Activated CD8-positive, alpha-beta T cell treated with anti-CD3 and anti-CD28 coated beads, Interleukin-2, amount 10 ng/mL, durations not matched to agents 7 days and 5 days (primary cell): ENCODE results near the gene ADAMTSL5. TPM values are rescaled to one million over a fixed set of nuclear protein-coding genes. Genes with fewer than 3 reads are reported as not detected.

ENCODE experiments used
- ATAC-seq: fragments of 150-1000 bp; cut with Tn5 transposase; one replicate; pipeline ENCODE4 v1.10.0; 2021; ENCODE audit warnings: moderate library complexity
- CTCF ChIA-PET: fragments of 350-600 bp; sonication (Branson Sonifier 250); formaldehyde crosslinking; loops from one replicate; lab custom pipeline; 2021; ENCODE audit warnings: antibody characterized with exemption; lab: Charles Lee
- POLR2A ChIA-PET: fragments of 350-600 bp; sonication (Branson Sonifier 250); formaldehyde crosslinking; loops from one replicate; lab custom pipeline; 2021; ENCODE audit warnings: antibody characterized with exemption; lab: Charles Lee
- DNase-seq: peaks from one replicate; pipeline ENCODE4 v3.0.0-alpha.2; 2020
- H3K27ac Mint-ChIP-seq: one replicate; pipeline ENCODE4 v1.8.0; 2021; ENCODE audit warnings: mild to moderate bottlenecking, mixed read lengths
- H3K27me3 Mint-ChIP-seq: one replicate; pipeline ENCODE4 v1.8.0; 2021; ENCODE audit warnings: low read depth, mixed read lengths
- H3K36me3 Mint-ChIP-seq: one replicate; pipeline ENCODE4 v1.8.0; 2021; ENCODE audit warnings: low read depth, mixed read lengths
- H3K4me1 Mint-ChIP-seq: one replicate; pipeline ENCODE4 v1.8.0; 2021; ENCODE audit warnings: low read depth, mixed read lengths
- H3K4me3 Mint-ChIP-seq: one replicate; pipeline ENCODE4 v1.8.0; 2021; ENCODE audit warnings: mild to moderate bottlenecking, mixed read lengths
- H3K9me3 Mint-ChIP-seq: one replicate; pipeline ENCODE4 v1.8.0; 2022; ENCODE audit warnings: mixed read lengths; ENCODE audit not compliant: insufficient read depth
- total RNA-seq, 2 experiments: library from RNA; stranded (reverse); gene quantifications; one replicate each; pipeline ENCODE4 v1.2.3, GENCODE V29; 2021

Gene ADAMTSL5
- total RNA-seq, 2 experiments from 2014 or later = 2.8 to 3.9 TPM

GRCh38 chr19:1475751-1476437, 36.9 kb downstream of the ADAMTSL5 start:
- CTCF ChIA-PET = no interaction called here

GRCh38 chr19:1474765-1475351, 38.0 kb downstream of the ADAMTSL5 start:
- H3K4me1 Mint-ChIP-seq = peaks cover 29% of the 10 kb centered on the region
- no peak overlapping the region for H3K27ac Mint-ChIP-seq
- no peak for DNase-seq
- peaks cover 15% of the 10 kb centered on the region for H3K27me3 Mint-ChIP-seq
- H3K4me3 Mint-ChIP-seq = no peak overlapping the region
- ChIA-PET CTCF (no interaction called here), POLR2A (no interaction called here)
- H3K36me3 Mint-ChIP-seq = peaks cover 11% of the 10 kb centered on the region
- H3K9me3 Mint-ChIP-seq = no peaks in the 10 kb centered on the region
- ATAC-seq = no peak

More at GRCh38 chr19:1475751-1476437, 36.9 kb downstream of the ADAMTSL5 start:
- H3K27me3 Mint-ChIP-seq = peaks cover 12% of the 10 kb centered on the region
- H3K4me1 Mint-ChIP-seq = peaks cover 25% of the 10 kb centered on the region
- ATAC-seq (no peak), DNase-seq (no peak)
- peaks cover 11% of the 10 kb centered on the region for H3K36me3 Mint-ChIP-seq
- POLR2A ChIA-PET = no interaction called here
- no peak overlapping the region for H3K4me3 Mint-ChIP-seq
- no peaks in the 10 kb centered on the region for H3K9me3 Mint-ChIP-seq
- no peak overlapping the region for H3K27ac Mint-ChIP-seq

- H3K9me3 Mint-ChIP-seq = no peaks in the 10 kb centered on the region
- ChIA-PET CTCF (no interaction called here), POLR2A (no interaction called here)
- peaks cover 24% of the 10 kb centered on the region for H3K4me1 Mint-ChIP-seq
- peaks cover 15% of the 10 kb centered on the region for H3K27me3 Mint-ChIP-seq
- H3K4me3 Mint-ChIP-seq = no peak overlapping the region
- DNase-seq (no peak), ATAC-seq (no peak)
- peaks cover 11% of the 10 kb centered on the region for H3K36me3 Mint-ChIP-seq
- no peak overlapping the region for H3K27ac Mint-ChIP-seq
These were observed 38.6 kb downstream of the ADAMTSL5 start for GRCh38 chr19:1474011-1474764.

GRCh38 chr19:1473085-1473851, 39.6 kb downstream of the ADAMTSL5 start:
- Mint-ChIP-seq H3K27ac (no peak overlapping the region), H3K36me3 (peaks cover 8% of the 10 kb centered on the region), H3K9me3 (no peaks in the 10 kb centered on the region), H3K27me3 (peaks cover 16% of the 10 kb centered on the region), H3K4me1 (peaks cover 20% of the 10 kb centered on the region), H3K4me3 (no peak overlapping the region)
- ATAC-seq = no peak
- ChIA-PET CTCF (no interaction called here), POLR2A (no interaction called here)
- no peak for DNase-seq

GRCh38 chr19:1472231-1473084, 40.4 kb downstream of the ADAMTSL5 start:
- no peak overlapping the region for H3K4me3 Mint-ChIP-seq
- peaks cover 6% of the 10 kb centered on the region for H3K36me3 Mint-ChIP-seq

GRCh38 chr19:1471515-1472160, 41.2 kb downstream of the ADAMTSL5 start:
- peaks cover 2% of the 10 kb centered on the region for H3K36me3 Mint-ChIP-seq
- H3K9me3 Mint-ChIP-seq = no peaks in the 10 kb centered on the region
- CTCF ChIA-PET = interaction anchor here (1.2 to 2.1 kb wide), 2 partner anchors 27 to 192 kb away, joined by 4 to 8 read pairs; no protein-coding TSS in a partner anchor
- POLR2A ChIA-PET = interaction anchor here (0.6 to 0.8 kb wide), 2 partner anchors 20 to 38 kb away, joined by 3 to 4 read pairs; no protein-coding TSS in a partner anchor
- H3K27ac Mint-ChIP-seq = no peak overlapping the region
- H3K4me1 Mint-ChIP-seq = peaks cover 11% of the 10 kb centered on the region
- H3K27me3 Mint-ChIP-seq = peaks cover 18% of the 10 kb centered on the region
- DNase-seq (no peak), ATAC-seq (no peak)
- H3K4me3 Mint-ChIP-seq = no peak overlapping the region

More at GRCh38 chr19:1472231-1473084, 40.4 kb downstream of the ADAMTSL5 start:
- no peak for DNase-seq
- ATAC-seq = no peak
- CTCF ChIA-PET = interaction anchor here (1.2 to 2.1 kb wide), 2 partner anchors 27 to 193 kb away, joined by 4 to 8 read pairs; no protein-coding TSS in a partner anchor
- H3K9me3 Mint-ChIP-seq = no peaks in the 10 kb centered on the region
- peaks cover 17% of the 10 kb centered on the region for H3K4me1 Mint-ChIP-seq
- POLR2A ChIA-PET = no interaction called here
- no peak overlapping the region for H3K27ac Mint-ChIP-seq
- peaks cover 18% of the 10 kb centered on the region for H3K27me3 Mint-ChIP-seq

- Mint-ChIP-seq H3K36me3 (peaks cover 2% of the 10 kb centered on the region), H3K4me1 (peaks cover 11% of the 10 kb centered on the region), H3K27ac (no peak overlapping the region), H3K4me3 (peak overlapping the region; percentile 45), H3K9me3 (no peaks in the 10 kb centered on the region), H3K27me3 (peaks cover 18% of the 10 kb centered on the region)
- CTCF ChIA-PET = interaction anchor here (1.2 to 2.1 kb wide), 2 partner anchors 26 to 192 kb away, joined by 4 to 8 read pairs; no protein-coding TSS in a partner anchor
- DNase-seq = no peak
- POLR2A ChIA-PET = interaction anchor here (0.6 to 0.8 kb wide), 2 partner anchors 19 to 38 kb away, joined by 3 to 4 read pairs; no protein-coding TSS in a partner anchor
- peak; percentile 18 for ATAC-seq
These were observed 41.8 kb downstream of the ADAMTSL5 start for GRCh38 chr19:1471010-1471514.

GRCh38 chr19:1470305-1471009, 42.4 kb downstream of the ADAMTSL5 start:
- DNase-seq (peak; percentile 80), ATAC-seq (peak; percentile 64)
- Mint-ChIP-seq H3K36me3 (peaks cover 2% of the 10 kb centered on the region), H3K4me3 (peak overlapping the region; percentile 65), H3K27ac (peak overlapping the region; percentile 61), H3K27me3 (peaks cover 18% of the 10 kb centered on the region), H3K9me3 (no peaks in the 10 kb centered on the region), H3K4me1 (peaks cover 11% of the 10 kb centered on the region)
- POLR2A ChIA-PET = interaction anchor here (0.6 to 0.8 kb wide), 2 partner anchors 18 to 37 kb away, joined by 3 to 4 read pairs; no protein-coding TSS in a partner anchor
- CTCF ChIA-PET = interaction anchor here (2.1 kb wide), 1 partner anchor 25 kb away, joined by 8 read pairs; no protein-coding TSS in a partner anchor

GRCh38 chr19:1470055-1470304, 42.8 kb downstream of the ADAMTSL5 start:
- CTCF ChIA-PET = no interaction called here

More at GRCh38 chr19:1470055-1470304, 42.8 kb downstream of the ADAMTSL5 start:
- DNase-seq (no peak), ATAC-seq (no peak)
- POLR2A ChIA-PET = no interaction called here
- Mint-ChIP-seq H3K27me3 (peaks cover 18% of the 10 kb centered on the region), H3K27ac (peak overlapping the region; percentile 61), H3K4me3 (peak overlapping the region; percentile 65), H3K9me3 (no peaks in the 10 kb centered on the region), H3K4me1 (peaks cover 11% of the 10 kb centered on the region), H3K36me3 (peaks cover 2% of the 10 kb centered on the region)
